ENCODE results near the gene RNF144A.

DNA sequence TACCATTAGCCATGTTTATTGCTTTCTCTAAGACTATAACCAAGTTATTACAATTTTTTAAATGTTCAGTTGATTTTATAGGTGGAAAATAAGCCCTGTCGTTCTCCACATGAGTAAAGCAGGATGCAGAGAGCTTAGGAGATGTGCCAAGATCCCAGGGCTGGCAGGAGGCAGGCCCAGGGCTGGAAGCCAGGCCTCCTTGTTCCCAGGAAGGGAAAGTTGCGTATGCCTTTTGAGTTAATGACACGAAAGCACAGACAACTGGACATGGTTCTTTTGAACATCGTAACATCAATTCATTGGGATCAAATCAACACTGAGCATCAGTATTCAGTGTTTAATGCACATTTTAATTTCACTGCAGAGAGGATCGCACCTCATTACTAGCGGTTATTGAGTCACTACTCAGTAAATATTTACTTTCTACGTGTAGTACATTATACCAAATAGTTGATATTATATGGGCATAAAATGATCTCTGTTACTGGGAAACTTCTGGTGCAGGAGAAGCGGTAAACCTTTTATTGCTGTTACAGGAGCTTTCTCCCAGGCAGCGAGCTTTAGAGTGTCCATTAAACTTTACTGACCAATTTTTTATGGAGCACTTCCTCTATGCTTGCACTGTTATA is 60.0 kb downstream of the RNF144A start:
- TF ChIP-seq REST (IDR thresholded peaks at IDR 0.05; ENCODE audit: insufficient read depth in 1 of 2, low read depth in 2 of 2, low read length in 2 of 2), result no peak
- TF ChIP-seq POLR2AphosphoS5 (IDR thresholded peaks at IDR 0.05; ENCODE audit: low read depth, low read length), result no peak
- no peak for TF ChIP-seq TAF1 (IDR thresholded peaks at IDR 0.05; ENCODE audit: borderline replicate concordance, insufficient read depth, low read length)
